ENCODE data around the gene SGO2. TPM values are rescaled to one million over a fixed set of nuclear protein-coding genes. Genes with fewer than 3 reads are reported as not detected.

SGO2 gene, protein sequence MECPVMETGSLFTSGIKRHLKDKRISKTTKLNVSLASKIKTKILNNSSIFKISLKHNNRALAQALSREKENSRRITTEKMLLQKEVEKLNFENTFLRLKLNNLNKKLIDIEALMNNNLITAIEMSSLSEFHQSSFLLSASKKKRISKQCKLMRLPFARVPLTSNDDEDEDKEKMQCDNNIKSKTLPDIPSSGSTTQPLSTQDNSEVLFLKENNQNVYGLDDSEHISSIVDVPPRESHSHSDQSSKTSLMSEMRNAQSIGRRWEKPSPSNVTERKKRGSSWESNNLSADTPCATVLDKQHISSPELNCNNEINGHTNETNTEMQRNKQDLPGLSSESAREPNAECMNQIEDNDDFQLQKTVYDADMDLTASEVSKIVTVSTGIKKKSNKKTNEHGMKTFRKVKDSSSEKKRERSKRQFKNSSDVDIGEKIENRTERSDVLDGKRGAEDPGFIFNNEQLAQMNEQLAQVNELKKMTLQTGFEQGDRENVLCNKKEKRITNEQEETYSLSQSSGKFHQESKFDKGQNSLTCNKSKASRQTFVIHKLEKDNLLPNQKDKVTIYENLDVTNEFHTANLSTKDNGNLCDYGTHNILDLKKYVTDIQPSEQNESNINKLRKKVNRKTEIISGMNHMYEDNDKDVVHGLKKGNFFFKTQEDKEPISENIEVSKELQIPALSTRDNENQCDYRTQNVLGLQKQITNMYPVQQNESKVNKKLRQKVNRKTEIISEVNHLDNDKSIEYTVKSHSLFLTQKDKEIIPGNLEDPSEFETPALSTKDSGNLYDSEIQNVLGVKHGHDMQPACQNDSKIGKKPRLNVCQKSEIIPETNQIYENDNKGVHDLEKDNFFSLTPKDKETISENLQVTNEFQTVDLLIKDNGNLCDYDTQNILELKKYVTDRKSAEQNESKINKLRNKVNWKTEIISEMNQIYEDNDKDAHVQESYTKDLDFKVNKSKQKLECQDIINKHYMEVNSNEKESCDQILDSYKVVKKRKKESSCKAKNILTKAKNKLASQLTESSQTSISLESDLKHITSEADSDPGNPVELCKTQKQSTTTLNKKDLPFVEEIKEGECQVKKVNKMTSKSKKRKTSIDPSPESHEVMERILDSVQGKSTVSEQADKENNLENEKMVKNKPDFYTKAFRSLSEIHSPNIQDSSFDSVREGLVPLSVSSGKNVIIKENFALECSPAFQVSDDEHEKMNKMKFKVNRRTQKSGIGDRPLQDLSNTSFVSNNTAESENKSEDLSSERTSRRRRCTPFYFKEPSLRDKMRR
- total RNA-seq: 10 to 100 TPM in 1 of 2 donors, 1 to 10 TPM in 1; 7.6 to 19.5 TPM

DNA sequence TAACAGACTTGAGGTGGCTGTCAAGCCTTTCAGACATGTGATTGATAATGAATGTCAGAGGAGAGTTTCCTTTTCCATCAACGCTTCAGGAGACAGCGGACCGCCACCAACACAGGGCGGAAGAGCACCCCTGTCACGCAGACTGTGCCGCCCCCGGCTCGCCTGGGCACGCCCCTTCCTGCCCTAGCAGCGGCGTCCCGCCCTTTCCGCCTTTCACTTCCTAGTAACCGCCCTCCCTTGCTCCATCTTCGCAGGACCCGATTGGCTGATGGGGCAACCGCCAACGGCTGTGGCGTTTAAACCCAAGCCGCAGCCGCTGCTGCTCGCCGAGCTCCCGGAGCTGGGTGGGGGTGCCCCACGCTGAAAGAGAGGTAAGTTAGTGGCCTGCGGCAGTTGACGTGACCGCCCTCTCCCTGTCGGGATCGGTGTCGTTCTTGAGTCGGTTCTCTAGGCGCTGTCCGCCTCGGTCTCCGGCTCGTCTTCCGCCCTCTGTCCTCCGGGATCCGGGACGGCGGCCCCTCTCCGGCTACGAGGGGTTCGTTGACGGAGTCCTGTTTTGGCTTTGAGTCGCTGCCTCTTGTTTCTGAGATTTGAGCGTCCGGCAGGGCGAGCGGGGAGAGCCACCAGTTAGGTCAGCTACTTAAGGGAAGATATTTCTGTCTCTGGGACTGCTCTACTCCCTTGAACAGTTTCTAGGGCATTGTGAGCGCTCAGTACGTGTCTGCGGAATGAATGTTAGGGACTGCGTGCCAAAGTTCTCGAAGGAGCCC, at the start of gene SGO2:
Gene SGO2, plus strand, starts transcription at position 326 of the 770 bp plus-strand sequence. CDS start 6,769 bp downstream, outside the sequence.
- TF ChIP-seq, protein P1, sequence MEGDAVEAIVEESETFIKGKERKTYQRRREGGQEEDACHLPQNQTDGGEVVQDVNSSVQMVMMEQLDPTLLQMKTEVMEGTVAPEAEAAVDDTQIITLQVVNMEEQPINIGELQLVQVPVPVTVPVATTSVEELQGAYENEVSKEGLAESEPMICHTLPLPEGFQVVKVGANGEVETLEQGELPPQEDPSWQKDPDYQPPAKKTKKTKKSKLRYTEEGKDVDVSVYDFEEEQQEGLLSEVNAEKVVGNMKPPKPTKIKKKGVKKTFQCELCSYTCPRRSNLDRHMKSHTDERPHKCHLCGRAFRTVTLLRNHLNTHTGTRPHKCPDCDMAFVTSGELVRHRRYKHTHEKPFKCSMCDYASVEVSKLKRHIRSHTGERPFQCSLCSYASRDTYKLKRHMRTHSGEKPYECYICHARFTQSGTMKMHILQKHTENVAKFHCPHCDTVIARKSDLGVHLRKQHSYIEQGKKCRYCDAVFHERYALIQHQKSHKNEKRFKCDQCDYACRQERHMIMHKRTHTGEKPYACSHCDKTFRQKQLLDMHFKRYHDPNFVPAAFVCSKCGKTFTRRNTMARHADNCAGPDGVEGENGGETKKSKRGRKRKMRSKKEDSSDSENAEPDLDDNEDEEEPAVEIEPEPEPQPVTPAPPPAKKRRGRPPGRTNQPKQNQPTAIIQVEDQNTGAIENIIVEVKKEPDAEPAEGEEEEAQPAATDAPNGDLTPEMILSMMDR (IDR thresholded peaks at IDR 0.05): no peak
- H3K9ac ChIP-seq (ENCODE audit: low read depth in 2 of 2, low read length in 2 of 2): peak within 1 kb of the TSS; percentile 60 to 62
- H3K9me3 ChIP-seq: no peaks in the 10 kb centered on the region
- H3K27me3 ChIP-seq: no peaks in the 10 kb centered on the region
- H3K27ac ChIP-seq: peak within 1 kb of the TSS; percentile 70
- DNase-seq: peak; percentile 97
- intact Hi-C loops (cut with DNase I): no loop called here
- H3K36me3 ChIP-seq: no peaks in the 10 kb centered on the region
- H3K4me1 ChIP-seq: peaks cover 4% of the 10 kb centered on the region
- peak within 1 kb of the TSS; percentile 76 for H3K4me3 ChIP-seq

DNA sequence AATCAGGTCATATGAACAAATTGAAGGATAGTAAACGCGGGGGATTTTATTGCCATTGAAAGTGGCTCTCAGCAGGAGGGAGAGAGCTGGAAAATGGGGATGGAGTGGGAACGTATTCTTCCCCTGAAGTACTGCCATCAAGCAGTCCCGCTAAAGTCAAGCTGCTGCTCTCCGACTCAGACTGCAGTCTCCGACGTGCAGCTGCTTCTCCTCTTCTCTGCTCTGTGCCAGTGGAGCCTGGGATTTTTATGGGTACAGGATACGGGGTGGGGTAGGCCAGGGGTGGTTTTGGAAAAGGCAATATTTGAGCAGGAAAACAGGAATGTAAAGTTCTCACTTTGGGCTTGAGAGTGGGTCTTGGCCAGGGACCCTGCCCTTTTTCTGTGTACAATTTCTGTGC, 49.2 kb upstream of the SGO2 start:
- intact Hi-C loops (cut with DNase I): no loop called here
- H3K9me3 ChIP-seq: no peaks in the 10 kb centered on the region
- no peaks in the 10 kb centered on the region for H3K36me3 ChIP-seq
- H3K4me1 ChIP-seq: no peaks in the 10 kb centered on the region
- H3K9ac ChIP-seq (ENCODE audit: low read depth in 2 of 2, low read length in 2 of 2): no peak overlapping the region
- H3K27ac ChIP-seq: no peak overlapping the region
- DNase-seq: no peak
- TF ChIP-seq, protein P1 (IDR thresholded peaks at IDR 0.05): no peak
- H3K4me3 ChIP-seq: no peak overlapping the region
- H3K27me3 ChIP-seq: no peaks in the 10 kb centered on the region

DNA sequence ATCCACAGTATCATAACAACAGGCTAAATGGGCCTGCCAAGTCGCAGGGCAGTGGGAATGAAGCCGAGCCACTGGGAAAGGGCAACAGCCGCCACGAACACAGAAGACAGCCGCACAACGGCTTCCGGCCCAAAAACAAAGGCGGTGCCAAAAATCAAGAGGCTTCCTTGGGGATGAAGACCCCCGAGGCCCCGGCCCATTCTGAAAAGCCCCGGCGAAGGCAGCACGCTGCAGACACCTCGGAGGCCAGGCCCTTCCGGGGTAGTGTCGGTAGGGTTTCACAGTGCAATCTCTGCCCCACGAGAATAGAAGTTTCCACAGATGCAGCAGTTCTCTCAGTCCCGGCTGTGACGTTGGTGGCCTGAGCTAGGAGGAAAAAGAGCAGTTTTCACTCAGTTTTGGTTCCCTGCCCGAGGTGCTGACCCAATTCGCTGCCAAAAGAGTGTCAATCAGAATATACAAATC, 48.3 kb upstream of the SGO2 start:
- no peaks in the 10 kb centered on the region for H3K4me1 ChIP-seq
- intact Hi-C loops (cut with DNase I): no loop called here
- no peaks in the 10 kb centered on the region for H3K27me3 ChIP-seq
- no peaks in the 10 kb centered on the region for H3K36me3 ChIP-seq
- H3K9ac ChIP-seq (ENCODE audit: low read depth in 2 of 2, low read length in 2 of 2): no peak overlapping the region
- TF ChIP-seq, protein P1 (IDR thresholded peaks at IDR 0.05): no peak
- H3K9me3 ChIP-seq: no peaks in the 10 kb centered on the region
- DNase-seq: no peak
- H3K4me3 ChIP-seq: no peak overlapping the region
- no peak overlapping the region for H3K27ac ChIP-seq

DNA sequence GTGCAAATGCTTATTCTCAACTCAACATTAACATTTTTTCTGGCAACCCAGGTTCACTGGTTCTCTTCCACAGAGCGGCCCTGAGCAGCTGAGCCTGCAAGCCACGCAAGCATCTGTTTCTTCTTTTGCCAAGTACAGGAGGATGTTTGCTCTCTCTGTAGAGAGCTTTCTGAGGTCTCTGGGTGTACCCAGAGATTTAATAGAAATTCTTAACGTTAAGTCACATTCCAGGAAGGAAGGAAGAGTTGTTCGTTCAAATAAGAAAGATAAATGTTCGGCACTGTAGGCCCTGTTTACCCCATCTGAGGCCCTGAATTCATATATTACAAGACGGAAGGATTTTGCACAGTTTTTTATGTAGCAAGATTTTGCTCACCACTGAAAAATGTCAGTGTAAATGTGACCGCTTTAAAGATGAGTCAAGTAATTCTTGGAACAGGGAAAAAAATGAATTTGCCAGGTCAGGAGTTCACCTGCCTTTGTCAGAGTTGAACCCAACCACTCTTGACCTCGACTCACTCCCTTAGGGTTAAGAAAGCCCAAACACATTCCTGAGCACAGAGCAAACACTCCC, 46.2 kb upstream of the SGO2 start:
- no peak overlapping the region for H3K27ac ChIP-seq
- no peak overlapping the region for H3K4me3 ChIP-seq
- intact Hi-C loops (cut with DNase I): loop anchor here (5.0 to 10.0 kb wide), 2 partner anchors 225 to 502 kb away; no protein-coding TSS in a partner anchor
- no peak for DNase-seq
- H3K4me1 ChIP-seq: no peaks in the 10 kb centered on the region
- TF ChIP-seq, protein P1 (IDR thresholded peaks at IDR 0.05): no peak
- H3K9me3 ChIP-seq: no peaks in the 10 kb centered on the region
- H3K9ac ChIP-seq (ENCODE audit: low read depth in 2 of 2, low read length in 2 of 2): no peak overlapping the region
- no peaks in the 10 kb centered on the region for H3K36me3 ChIP-seq
- H3K27me3 ChIP-seq: no peaks in the 10 kb centered on the region
